IPS-15b (cell line): ENCODE results near the gene GP9.

ENCODE experiments used
- H3K27me3 ChIP-seq: one replicate; pipeline ENCODE4 v1.6.1; 2013; ENCODE audit warnings: low read length; ENCODE audit not compliant: control insufficient read depth, insufficient read depth
- H3K36me3 ChIP-seq: one replicate; pipeline ENCODE4 v1.6.1; 2013; ENCODE audit warnings: low read length; ENCODE audit not compliant: control insufficient read depth, insufficient read depth
- H3K4me1 ChIP-seq: one replicate; pipeline ENCODE4 v1.6.1; 2013; ENCODE audit warnings: mild to moderate bottlenecking, low read length; ENCODE audit not compliant: control insufficient read depth, insufficient read depth
- H3K4me3 ChIP-seq: one replicate; pipeline ENCODE4 v1.5.1; 2013; ENCODE audit warnings: low read depth, low read length
- H3K9ac ChIP-seq: one replicate; pipeline ENCODE4 v1.6.1; 2013; ENCODE audit warnings: low read depth, mild to moderate bottlenecking, low read length
- H3K9me3 ChIP-seq: one replicate; pipeline ENCODE4 v1.6.1; 2013; ENCODE audit warnings: mild to moderate bottlenecking, low read length; ENCODE audit not compliant: control insufficient read depth, insufficient read depth

Gene GP9

DNA sequence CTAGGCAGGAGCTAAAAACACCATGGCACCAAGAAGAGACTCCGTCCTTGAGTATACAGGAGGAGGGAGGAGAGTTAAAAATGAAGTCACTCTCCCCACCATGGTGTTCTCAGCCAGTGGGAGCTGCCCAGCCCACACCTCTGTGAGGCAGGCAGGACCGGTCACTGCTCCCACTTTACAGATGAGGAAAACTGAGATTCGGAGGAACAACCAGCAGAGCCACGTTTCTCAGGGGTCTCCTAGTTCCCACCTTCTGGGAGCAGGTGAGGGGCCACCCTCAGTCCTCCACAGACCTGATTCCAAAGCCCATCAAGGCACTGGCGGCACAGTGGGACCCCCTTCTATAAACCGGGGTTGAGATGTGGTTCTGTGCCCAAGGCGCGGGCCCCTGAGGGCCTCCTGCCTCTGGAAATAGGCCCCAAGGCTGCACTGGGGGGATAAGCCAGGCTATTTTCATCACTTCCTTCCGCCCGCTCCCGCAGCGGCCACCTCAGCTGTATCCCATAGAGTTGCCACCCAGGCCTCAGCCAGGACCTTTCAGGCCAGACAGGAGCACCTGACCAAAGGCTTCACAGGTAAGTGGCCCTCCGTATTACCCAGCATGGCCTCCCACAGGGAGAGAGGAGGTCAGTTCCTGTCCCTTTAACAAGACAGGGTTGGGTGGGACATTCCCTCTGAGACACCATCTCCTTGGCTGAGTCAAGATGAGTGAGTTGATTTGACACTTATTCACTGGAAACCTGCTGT is at the start of gene GP9:
TSS of gene GP9 (plus strand) at position 504 of the 747 bp plus-strand sequence. CDS start 961 bp downstream, outside the sequence.
- Histone ChIP-seq H3K9me3 (no peaks in the 10 kb centered on the region), H3K9ac (no peak within 1 kb of the TSS), H3K4me1 (no peaks in the 10 kb centered on the region), H3K36me3 (no peaks in the 10 kb centered on the region), H3K27me3 (no peaks in the 10 kb centered on the region), H3K4me3 (no peak within 1 kb of the TSS)

DNA sequence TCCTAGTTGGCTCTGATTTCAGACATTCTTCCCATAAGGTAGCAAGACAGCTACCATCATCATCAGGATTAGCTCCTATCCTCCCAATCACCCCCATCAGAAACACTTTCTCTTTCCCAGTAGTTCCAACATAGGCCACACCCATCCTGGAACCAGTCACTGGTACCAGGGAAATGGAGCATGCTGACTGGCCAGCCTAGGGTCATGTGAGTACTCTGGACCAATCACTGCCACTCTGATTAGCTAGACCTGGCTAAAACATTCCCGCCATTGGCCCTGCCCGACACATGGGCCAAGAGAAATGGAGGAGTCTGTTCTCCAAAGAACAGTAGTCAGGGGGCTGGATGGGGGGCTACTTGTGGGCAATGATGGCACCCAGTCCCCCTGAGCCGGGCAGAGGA is 47.1 kb upstream of the GP9 start:
- Histone ChIP-seq H3K36me3 (no peaks in the 10 kb centered on the region), H3K9me3 (no peaks in the 10 kb centered on the region), H3K4me3 (no peak overlapping the region), H3K9ac (no peak overlapping the region), H3K4me1 (no peaks in the 10 kb centered on the region), H3K27me3 (no peaks in the 10 kb centered on the region)

DNA sequence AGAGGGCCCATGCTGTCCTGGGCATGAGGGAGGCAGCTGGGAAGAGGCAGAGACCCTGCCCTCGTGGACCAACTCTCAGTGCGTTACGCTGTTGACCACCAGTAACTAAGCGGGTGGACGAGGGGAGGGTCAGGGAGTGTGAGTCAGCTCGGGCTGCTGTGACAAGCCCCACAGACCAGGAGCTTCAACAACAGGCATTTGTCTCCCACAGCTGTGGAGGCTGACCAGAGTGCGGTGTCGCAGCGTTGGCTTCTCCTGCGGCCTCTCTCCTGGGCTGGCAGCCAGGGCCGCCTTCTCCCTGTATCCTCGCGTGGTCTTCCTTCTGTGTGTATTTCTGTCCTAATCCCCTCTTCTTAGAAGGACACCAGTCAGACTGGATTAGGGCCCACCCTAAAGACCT is 46.4 kb upstream of the GP9 start:
- Histone ChIP-seq H3K36me3 (no peaks in the 10 kb centered on the region), H3K4me3 (no peak overlapping the region), H3K4me1 (no peaks in the 10 kb centered on the region), H3K9me3 (no peaks in the 10 kb centered on the region), H3K27me3 (no peaks in the 10 kb centered on the region), H3K9ac (no peak overlapping the region)

DNA sequence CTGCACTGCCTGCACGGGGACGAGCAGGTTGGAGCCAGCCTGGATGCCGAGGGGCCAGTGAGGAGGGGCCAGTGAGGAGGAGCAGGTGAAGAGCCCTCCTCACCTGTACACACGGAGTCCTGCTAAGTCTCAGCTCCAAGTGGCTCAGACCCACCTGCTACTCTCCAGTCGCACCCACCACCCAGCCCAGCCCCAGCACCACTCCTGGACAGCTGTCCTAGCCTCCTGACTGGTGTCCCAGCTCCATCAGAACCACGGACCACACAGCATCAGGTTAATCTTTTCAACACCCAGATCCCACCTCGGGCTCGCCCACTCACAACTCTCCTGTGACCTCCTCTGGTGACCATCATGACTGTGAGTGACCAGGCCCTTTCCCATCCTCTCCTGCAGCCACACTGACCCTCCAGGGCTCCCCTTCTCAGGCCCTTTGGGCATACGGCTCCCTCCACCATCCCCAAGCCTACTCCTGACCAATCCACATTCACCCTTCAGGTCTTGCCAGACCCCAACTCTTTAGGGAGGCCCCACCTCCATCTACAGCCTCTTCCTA is 45.7 kb upstream of the GP9 start:
- Histone ChIP-seq H3K9ac (no peak overlapping the region), H3K4me3 (no peak overlapping the region), H3K4me1 (no peaks in the 10 kb centered on the region), H3K9me3 (no peaks in the 10 kb centered on the region), H3K27me3 (no peaks in the 10 kb centered on the region), H3K36me3 (no peaks in the 10 kb centered on the region)

DNA sequence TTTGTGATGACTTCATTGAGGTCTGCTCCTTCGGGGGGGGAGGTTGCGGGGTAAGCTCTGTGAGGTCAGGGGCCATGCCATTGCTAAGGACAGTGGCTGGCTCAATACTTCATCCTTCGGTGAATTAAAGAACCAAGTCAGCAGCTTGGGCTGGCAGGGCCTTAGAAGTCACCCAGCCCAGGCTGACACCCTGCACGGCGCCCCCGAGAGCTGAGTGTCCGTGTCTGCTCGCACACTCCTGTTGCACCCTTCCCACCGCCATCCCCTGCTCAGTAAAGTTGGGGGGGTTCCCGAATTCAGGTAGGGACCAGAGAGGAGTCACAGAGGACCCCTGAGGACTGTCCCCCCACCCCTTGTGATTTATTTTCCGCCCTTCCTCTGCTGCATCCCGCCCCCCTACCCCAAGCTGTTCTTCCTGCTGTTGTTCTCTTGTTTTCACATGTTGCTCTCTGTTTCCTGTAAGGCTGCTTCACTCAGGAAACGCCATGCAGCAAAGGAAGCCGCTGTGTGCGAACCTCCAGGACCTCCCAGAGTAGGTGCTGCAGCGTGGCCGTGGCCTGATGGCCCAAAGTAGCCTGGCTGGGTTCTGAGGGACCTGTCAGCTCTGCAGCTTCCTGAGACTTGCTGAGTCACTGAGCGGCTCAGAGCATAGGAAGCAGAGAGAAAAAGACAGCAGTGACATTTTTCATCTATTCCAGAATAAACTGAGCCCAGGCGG is 45.0 kb upstream of the GP9 start:
- Histone ChIP-seq H3K27me3 (no peaks in the 10 kb centered on the region), H3K9me3 (no peaks in the 10 kb centered on the region), H3K9ac (no peak overlapping the region), H3K4me3 (no peak overlapping the region), H3K4me1 (no peaks in the 10 kb centered on the region), H3K36me3 (no peaks in the 10 kb centered on the region)

DNA sequence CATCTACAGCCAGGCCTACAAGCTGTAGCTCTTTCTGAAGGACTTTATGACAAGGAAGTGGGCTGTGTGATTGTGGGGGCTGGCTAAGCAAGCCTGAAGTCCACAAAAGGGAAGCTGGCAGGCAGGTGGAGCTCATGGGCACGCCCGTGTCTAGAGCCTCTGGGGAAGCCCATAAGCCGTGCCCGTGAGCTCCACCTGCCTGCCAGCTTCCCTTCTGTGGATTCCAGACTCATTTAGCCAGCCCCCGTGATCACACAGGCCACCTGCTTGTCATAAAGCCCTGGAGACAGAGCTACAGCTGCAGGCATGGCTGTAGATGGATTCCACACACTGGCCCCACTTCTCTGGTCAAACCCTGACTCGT is 44.2 kb upstream of the GP9 start:
- Histone ChIP-seq H3K27me3 (no peaks in the 10 kb centered on the region), H3K36me3 (no peaks in the 10 kb centered on the region), H3K9ac (no peak overlapping the region), H3K4me3 (no peak overlapping the region), H3K4me1 (no peaks in the 10 kb centered on the region), H3K9me3 (no peaks in the 10 kb centered on the region)

DNA sequence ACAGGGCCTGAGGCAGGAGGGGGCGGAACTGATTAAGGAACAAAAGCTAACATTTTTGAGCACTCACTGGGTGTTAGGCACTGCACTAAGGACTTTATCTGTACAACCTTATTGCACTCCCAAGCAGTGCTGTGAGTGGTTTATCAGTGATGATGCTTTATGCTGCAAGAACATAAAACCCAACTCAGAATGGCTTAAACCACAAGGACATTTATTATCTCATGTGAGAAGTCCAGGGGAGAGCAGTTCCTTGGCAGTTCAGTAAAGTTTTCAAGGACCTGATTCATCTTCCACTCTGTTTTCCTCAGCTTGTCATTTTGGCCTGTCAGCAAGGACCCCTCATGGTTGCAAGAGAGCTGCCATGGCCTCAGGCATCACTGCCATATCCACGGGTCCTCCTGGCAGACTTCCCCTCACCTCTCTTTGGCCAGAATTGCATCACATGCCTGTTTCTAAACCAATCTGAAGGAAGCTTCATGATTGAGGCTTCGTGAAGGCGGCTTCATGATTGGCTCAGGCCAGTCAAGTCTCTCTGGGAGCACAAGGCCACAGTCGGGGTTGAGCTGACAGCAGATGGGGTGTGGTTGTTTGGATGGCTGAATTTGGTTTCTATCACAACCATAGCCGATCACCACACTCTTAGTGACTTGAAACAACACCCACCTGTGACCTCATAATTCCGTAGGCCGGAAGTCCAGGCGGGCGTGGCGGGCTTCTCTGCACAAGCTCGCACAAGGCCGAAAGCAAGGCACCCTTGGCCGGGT is 43.7 kb upstream of the GP9 start:
- Histone ChIP-seq H3K36me3 (no peaks in the 10 kb centered on the region), H3K27me3 (no peaks in the 10 kb centered on the region), H3K9me3 (no peaks in the 10 kb centered on the region), H3K9ac (no peak overlapping the region), H3K4me1 (no peaks in the 10 kb centered on the region), H3K4me3 (no peak overlapping the region)

DNA sequence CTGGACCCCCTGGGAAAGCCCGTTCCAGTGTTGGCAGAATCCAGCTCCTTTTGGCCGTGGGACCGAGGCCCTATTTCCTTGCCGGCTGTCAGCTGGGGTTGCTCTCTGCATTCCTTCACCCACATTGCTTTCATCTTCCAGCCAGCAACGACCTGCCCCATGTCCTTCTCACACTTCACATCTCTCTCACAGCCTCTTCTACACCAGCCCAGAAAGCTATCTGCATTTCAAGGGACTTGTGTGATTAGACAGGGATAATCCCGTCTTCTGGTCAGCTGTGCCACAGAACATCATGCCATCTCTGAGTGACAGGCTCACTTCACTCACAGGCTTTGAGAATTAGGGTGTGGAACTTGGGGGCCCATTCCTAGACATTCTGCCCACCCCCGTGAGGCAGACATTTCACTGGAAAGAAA is 43.1 kb upstream of the GP9 start:
- H3K36me3 ChIP-seq, result no peaks in the 10 kb centered on the region
- no peak overlapping the region for H3K9ac ChIP-seq
- no peaks in the 10 kb centered on the region for H3K27me3 ChIP-seq
- no peak overlapping the region for H3K4me3 ChIP-seq
- no peaks in the 10 kb centered on the region for H3K4me1 ChIP-seq
- no peaks in the 10 kb centered on the region for H3K9me3 ChIP-seq

DNA sequence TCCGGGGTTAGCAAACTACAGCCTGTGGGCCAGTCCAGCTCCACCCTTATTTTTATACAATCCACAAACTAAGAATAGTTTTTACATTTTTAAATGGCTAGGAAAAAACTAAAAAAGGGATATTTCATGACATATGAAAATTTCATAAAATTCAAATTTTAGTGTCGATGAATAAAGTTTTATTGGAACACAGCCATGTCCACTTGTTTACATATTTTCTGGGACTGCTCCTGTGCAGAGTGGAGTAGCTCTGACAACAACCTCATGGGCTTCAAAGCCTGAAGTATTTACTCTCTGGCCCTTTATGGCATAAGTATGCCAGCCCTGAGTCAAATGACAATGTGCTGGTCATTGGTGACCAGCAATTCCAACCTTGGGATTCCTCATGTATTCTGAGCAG is 42.3 kb upstream of the GP9 start:
- Histone ChIP-seq H3K4me1 (no peaks in the 10 kb centered on the region), H3K4me3 (no peak overlapping the region), H3K36me3 (no peaks in the 10 kb centered on the region), H3K27me3 (no peaks in the 10 kb centered on the region), H3K9me3 (no peaks in the 10 kb centered on the region), H3K9ac (no peak overlapping the region)

DNA sequence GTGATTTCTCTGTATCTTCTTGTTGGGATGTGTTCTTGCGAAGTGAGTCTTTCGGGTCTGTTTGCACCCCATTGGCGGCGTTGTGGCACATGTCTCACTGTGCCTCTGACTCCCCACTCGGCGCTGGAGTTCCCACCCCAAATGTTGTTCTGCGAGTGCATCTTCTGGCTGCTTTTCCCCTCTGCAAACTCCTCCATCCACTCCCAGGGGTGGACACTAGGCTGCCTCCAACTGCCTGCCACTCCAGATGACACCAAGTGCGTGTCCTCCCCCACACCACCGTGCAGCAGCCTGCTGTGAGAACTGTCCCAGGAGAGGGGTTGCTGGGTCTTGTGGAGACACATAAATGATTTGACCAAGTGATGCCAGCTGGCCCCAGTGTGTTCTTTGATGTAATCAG is 41.8 kb upstream of the GP9 start:
- Histone ChIP-seq H3K9me3 (no peaks in the 10 kb centered on the region), H3K4me1 (no peaks in the 10 kb centered on the region), H3K9ac (no peak overlapping the region), H3K27me3 (no peaks in the 10 kb centered on the region), H3K36me3 (no peaks in the 10 kb centered on the region), H3K4me3 (no peak overlapping the region)

DNA sequence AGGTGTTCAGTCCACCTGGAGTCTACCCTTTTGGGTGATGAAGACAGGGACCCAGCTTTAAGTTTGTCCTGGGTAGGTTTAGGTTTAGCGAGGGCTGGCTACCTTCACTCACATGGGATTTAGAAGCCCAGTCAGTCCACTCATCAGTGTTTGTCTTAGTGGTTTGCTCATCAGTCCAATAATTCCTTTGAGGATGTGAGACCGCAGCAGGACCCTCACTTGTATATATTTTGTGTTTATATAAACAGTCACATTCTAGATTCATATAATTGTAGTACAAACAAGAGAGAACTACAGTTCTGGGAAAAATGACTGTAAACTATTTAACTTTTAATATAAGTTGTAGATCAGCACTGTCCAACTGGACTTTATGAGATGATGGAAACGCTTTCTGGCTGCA is 41.3 kb upstream of the GP9 start:
- Histone ChIP-seq H3K27me3 (no peaks in the 10 kb centered on the region), H3K9me3 (no peaks in the 10 kb centered on the region), H3K4me3 (no peak overlapping the region), H3K4me1 (no peaks in the 10 kb centered on the region), H3K36me3 (no peaks in the 10 kb centered on the region), H3K9ac (no peak overlapping the region)
